ENCODE measurements around the gene PPA2.

Gene PPA2

DNA sequence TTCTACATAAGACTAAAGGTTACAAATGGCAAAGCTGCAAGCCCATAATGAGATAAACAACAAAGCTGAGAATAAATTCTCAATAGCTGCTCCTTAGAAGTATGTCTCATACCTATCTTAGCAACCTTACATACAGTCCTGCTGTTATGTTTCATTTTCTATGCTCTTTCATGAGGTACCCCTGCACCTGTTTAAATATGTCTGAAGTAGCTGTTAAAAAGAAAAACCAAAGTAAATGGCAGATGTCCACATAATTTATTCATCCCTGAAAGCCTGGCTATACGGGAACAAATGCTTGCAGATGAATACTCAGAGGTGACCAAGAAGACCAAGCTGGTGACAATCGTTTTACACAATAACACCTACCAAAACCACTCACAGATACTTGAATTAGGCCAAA, 22.5 kb downstream of the PPA2 start:
- H3K4me2 ChIP-seq (ENCODE audit: low read length): no peak overlapping the region

GRCh38 chr4:105440890-105441289, 33.0 kb downstream of the PPA2 start:
- H3K4me2 ChIP-seq (ENCODE audit: low read length): no peak overlapping the region
- H3K4me3 ChIP-seq (ENCODE audit: low read depth, low read length, poor library complexity, severe bottlenecking): no peak overlapping the region
- no peak overlapping the region for H3K9ac ChIP-seq (ENCODE audit: low read length)
- H2AFZ ChIP-seq (ENCODE audit: low read length): no peak overlapping the region
- H3K4me1 ChIP-seq (ENCODE audit: insufficient read depth, low read length, severe bottlenecking): no peaks in the 10 kb centered on the region
- no peaks in the 10 kb centered on the region for H4K20me1 ChIP-seq (ENCODE audit: insufficient read depth, low read length)
- H3K79me2 ChIP-seq (ENCODE audit: insufficient read depth, low read length): no peaks in the 10 kb centered on the region
- H3F3A ChIP-seq (ENCODE audit: insufficient read depth, low read length): no peaks in the 10 kb centered on the region
- H3K36me3 ChIP-seq (ENCODE audit: insufficient read depth, low read length): peaks cover 45% of the 10 kb centered on the region
- no peak overlapping the region for H3K27ac ChIP-seq (ENCODE audit: low read depth, low read length, poor library complexity, severe bottlenecking)
- H3K9me2 ChIP-seq (ENCODE audit: low read depth, low read length): no peaks in the 10 kb centered on the region
- H3K9me3 ChIP-seq (ENCODE audit: low read length): no peaks in the 10 kb centered on the region
- TF ChIP-seq, protein P1, sequence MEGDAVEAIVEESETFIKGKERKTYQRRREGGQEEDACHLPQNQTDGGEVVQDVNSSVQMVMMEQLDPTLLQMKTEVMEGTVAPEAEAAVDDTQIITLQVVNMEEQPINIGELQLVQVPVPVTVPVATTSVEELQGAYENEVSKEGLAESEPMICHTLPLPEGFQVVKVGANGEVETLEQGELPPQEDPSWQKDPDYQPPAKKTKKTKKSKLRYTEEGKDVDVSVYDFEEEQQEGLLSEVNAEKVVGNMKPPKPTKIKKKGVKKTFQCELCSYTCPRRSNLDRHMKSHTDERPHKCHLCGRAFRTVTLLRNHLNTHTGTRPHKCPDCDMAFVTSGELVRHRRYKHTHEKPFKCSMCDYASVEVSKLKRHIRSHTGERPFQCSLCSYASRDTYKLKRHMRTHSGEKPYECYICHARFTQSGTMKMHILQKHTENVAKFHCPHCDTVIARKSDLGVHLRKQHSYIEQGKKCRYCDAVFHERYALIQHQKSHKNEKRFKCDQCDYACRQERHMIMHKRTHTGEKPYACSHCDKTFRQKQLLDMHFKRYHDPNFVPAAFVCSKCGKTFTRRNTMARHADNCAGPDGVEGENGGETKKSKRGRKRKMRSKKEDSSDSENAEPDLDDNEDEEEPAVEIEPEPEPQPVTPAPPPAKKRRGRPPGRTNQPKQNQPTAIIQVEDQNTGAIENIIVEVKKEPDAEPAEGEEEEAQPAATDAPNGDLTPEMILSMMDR (IDR thresholded peaks at IDR 0.05; ENCODE audit: low read length): no peak
- no peaks in the 10 kb centered on the region for H3K27me3 ChIP-seq (ENCODE audit: insufficient read depth, low read length)

More for the DNA sequence above, 22.5 kb downstream of the PPA2 start:
- Histone ChIP-seq H3K27me3 (ENCODE audit: insufficient read depth, low read length) (no peaks in the 10 kb centered on the region), H3F3A (ENCODE audit: insufficient read depth, low read length) (no peaks in the 10 kb centered on the region), H3K36me3 (ENCODE audit: insufficient read depth, low read length) (peaks cover 42% of the 10 kb centered on the region), H3K9me2 (ENCODE audit: low read depth, low read length) (no peaks in the 10 kb centered on the region), H3K4me1 (ENCODE audit: insufficient read depth, low read length, severe bottlenecking) (no peaks in the 10 kb centered on the region), H3K4me3 (ENCODE audit: low read depth, low read length, poor library complexity, severe bottlenecking) (no peak overlapping the region), H3K9ac (ENCODE audit: low read length) (no peak overlapping the region), H4K20me1 (ENCODE audit: insufficient read depth, low read length) (no peaks in the 10 kb centered on the region), H3K27ac (ENCODE audit: low read depth, low read length, poor library complexity, severe bottlenecking) (no peak overlapping the region), H3K9me3 (ENCODE audit: low read length) (no peaks in the 10 kb centered on the region), H2AFZ (ENCODE audit: low read length) (no peak overlapping the region), H3K79me2 (ENCODE audit: insufficient read depth, low read length) (no peaks in the 10 kb centered on the region)
- no peak for TF ChIP-seq EZH2 (IDR thresholded peaks at IDR 0.05; ENCODE audit: borderline replicate concordance, low read length)
- TF ChIP-seq, protein P1 (IDR thresholded peaks at IDR 0.05; ENCODE audit: low read length): no peak

DNA sequence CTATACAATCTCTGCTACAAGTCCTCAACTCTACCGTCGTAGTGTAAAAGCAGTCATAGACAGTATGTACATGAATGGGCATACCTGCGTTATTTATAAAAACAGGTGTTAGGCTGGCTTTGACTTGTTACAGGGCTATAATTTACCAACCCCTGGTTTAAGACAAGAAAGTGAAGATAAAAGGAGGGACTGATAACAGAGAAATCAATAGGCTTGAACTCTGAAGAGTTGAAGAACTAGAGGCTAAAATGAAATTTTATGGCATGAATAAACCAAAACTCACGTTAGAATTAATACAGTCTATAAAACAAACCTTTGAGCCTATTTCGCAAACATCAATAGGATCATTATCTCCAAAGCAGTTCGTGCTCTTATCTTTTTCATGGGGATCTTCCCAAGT, 36.2 kb downstream of the PPA2 start:
- no peak for TF ChIP-seq EZH2 (IDR thresholded peaks at IDR 0.05; ENCODE audit: borderline replicate concordance, low read length)
- TF ChIP-seq, protein P1 (IDR thresholded peaks at IDR 0.05; ENCODE audit: low read length): no peak
- Histone ChIP-seq H3K9ac (ENCODE audit: low read length) (no peak overlapping the region), H3F3A (ENCODE audit: insufficient read depth, low read length) (no peaks in the 10 kb centered on the region), H4K20me1 (ENCODE audit: insufficient read depth, low read length) (no peaks in the 10 kb centered on the region), H3K27me3 (ENCODE audit: insufficient read depth, low read length) (no peaks in the 10 kb centered on the region), H3K4me2 (ENCODE audit: low read length) (no peak overlapping the region), H3K79me2 (ENCODE audit: insufficient read depth, low read length) (no peaks in the 10 kb centered on the region), H3K9me2 (ENCODE audit: low read depth, low read length) (no peaks in the 10 kb centered on the region), H2AFZ (ENCODE audit: low read length) (no peak overlapping the region), H3K4me1 (ENCODE audit: insufficient read depth, low read length, severe bottlenecking) (no peaks in the 10 kb centered on the region), H3K27ac (ENCODE audit: low read depth, low read length, poor library complexity, severe bottlenecking) (no peak overlapping the region), H3K36me3 (ENCODE audit: insufficient read depth, low read length) (peaks cover 63% of the 10 kb centered on the region), H3K9me3 (ENCODE audit: low read length) (0 out of 2 replicates have a peak, but pooled peaks cover 3% of the 10 kb centered on the region), H3K4me3 (ENCODE audit: low read depth, low read length, poor library complexity, severe bottlenecking) (no peak overlapping the region)

All from OCI-LY1 (cell line).